ENCODE measurements around the gene IPCEF1. TPM values are rescaled to one million over a fixed set of nuclear protein-coding genes. Genes with fewer than 3 reads are reported as not detected.

Gene IPCEF1
- total and polyA plus RNA-seq, 4 donors, result 0.46 to 2.8 (median 1.3) TPM

DNA sequence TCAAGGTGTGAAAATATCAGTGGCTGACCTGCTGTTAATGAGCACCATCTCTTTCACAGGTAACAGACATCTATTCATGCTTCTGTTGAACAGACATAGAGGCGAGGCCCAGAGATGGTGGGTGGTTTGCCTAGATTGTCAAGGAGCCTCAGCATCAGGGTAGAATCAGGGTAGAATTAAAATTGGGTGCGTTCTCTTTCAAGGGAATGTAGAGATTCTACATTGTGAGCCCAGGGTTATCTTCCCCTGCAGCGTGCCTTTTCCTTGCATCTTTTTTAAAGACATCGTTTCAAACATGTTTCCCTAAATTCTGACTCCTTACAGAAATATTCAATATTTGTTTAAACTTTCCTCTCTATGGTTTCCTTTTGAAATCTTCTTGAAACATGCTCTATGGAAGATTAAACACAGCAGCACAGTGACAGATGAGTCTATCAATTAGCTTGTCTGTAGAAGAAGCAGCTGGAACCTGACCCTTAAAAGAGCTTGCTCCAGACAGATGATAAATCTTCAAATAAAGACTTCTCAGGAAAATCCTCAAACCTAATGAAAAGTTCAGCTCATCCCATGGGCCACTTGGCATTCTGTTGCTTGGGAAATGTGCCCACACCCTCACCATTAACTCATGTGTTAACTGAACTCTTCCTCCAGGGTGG lies 119.8 kb downstream of the IPCEF1 start:
- no peak overlapping the region for H3K27ac ChIP-seq (ENCODE audit: low read depth in 1 of 2, low read length in 2 of 2)
- no peak overlapping the region for H3K4me3 ChIP-seq (ENCODE audit: low read depth in 1 of 3, low read length in 3 of 3)
- DNase-seq (ENCODE audit: low spot score), result no peak
- TF ChIP-seq, protein P1, sequence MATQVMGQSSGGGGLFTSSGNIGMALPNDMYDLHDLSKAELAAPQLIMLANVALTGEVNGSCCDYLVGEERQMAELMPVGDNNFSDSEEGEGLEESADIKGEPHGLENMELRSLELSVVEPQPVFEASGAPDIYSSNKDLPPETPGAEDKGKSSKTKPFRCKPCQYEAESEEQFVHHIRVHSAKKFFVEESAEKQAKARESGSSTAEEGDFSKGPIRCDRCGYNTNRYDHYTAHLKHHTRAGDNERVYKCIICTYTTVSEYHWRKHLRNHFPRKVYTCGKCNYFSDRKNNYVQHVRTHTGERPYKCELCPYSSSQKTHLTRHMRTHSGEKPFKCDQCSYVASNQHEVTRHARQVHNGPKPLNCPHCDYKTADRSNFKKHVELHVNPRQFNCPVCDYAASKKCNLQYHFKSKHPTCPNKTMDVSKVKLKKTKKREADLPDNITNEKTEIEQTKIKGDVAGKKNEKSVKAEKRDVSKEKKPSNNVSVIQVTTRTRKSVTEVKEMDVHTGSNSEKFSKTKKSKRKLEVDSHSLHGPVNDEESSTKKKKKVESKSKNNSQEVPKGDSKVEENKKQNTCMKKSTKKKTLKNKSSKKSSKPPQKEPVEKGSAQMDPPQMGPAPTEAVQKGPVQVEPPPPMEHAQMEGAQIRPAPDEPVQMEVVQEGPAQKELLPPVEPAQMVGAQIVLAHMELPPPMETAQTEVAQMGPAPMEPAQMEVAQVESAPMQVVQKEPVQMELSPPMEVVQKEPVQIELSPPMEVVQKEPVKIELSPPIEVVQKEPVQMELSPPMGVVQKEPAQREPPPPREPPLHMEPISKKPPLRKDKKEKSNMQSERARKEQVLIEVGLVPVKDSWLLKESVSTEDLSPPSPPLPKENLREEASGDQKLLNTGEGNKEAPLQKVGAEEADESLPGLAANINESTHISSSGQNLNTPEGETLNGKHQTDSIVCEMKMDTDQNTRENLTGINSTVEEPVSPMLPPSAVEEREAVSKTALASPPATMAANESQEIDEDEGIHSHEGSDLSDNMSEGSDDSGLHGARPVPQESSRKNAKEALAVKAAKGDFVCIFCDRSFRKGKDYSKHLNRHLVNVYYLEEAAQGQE (IDR thresholded peaks at IDR 0.05), result no peak
- no peak for TF ChIP-seq FOXA1 (IDR thresholded peaks at IDR 0.05)
- TF ChIP-seq JUND (IDR thresholded peaks at IDR 0.05), result no peak
- no peak for TF ChIP-seq EGR1 (IDR thresholded peaks at IDR 0.05; ENCODE audit: low read depth in 2 of 2)
- TF ChIP-seq, protein P2, sequence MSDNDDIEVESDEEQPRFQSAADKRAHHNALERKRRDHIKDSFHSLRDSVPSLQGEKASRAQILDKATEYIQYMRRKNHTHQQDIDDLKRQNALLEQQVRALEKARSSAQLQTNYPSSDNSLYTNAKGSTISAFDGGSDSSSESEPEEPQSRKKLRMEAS (IDR thresholded peaks at IDR 0.05), result no peak
- no peak for TF ChIP-seq NR2F2 (IDR thresholded peaks at IDR 0.05)
- TF ChIP-seq, protein P3, sequence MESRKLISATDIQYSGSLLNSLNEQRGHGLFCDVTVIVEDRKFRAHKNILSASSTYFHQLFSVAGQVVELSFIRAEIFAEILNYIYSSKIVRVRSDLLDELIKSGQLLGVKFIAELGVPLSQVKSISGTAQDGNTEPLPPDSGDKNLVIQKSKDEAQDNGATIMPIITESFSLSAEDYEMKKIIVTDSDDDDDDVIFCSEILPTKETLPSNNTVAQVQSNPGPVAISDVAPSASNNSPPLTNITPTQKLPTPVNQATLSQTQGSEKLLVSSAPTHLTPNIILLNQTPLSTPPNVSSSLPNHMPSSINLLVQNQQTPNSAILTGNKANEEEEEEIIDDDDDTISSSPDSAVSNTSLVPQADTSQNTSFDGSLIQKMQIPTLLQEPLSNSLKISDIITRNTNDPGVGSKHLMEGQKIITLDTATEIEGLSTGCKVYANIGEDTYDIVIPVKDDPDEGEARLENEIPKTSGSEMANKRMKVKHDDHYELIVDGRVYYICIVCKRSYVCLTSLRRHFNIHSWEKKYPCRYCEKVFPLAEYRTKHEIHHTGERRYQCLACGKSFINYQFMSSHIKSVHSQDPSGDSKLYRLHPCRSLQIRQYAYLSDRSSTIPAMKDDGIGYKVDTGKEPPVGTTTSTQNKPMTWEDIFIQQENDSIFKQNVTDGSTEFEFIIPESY (IDR thresholded peaks at IDR 0.05), result no peak
- no peak for TF ChIP-seq TAF1 (conservative IDR thresholded peaks at IDR 0.05)
- 85% methylated on average over 4 of the region's 4 CpGs for WGBS
- H3K9ac ChIP-seq (ENCODE audit: low read depth in 1 of 2, low read length in 2 of 2), result no peak overlapping the region
- H3K27me3 ChIP-seq (ENCODE audit: control insufficient read depth in 4 of 4, insufficient read depth in 4 of 4, low read length in 3 of 4), result no peaks in the 10 kb centered on the region
- H3K9me3 ChIP-seq (ENCODE audit: control insufficient read depth in 4 of 4, low read length in 3 of 4), result no peaks in the 10 kb centered on the region
- no peaks in the 10 kb centered on the region for H3K36me3 ChIP-seq (ENCODE audit: control insufficient read depth in 4 of 4, insufficient read depth in 3 of 4, low read depth in 1 of 4, low read length in 3 of 4)
- H3K4me1 ChIP-seq (ENCODE audit: control insufficient read depth in 4 of 4, insufficient read depth in 4 of 4, low read length in 3 of 4), result no peaks in the 10 kb centered on the region

DNA sequence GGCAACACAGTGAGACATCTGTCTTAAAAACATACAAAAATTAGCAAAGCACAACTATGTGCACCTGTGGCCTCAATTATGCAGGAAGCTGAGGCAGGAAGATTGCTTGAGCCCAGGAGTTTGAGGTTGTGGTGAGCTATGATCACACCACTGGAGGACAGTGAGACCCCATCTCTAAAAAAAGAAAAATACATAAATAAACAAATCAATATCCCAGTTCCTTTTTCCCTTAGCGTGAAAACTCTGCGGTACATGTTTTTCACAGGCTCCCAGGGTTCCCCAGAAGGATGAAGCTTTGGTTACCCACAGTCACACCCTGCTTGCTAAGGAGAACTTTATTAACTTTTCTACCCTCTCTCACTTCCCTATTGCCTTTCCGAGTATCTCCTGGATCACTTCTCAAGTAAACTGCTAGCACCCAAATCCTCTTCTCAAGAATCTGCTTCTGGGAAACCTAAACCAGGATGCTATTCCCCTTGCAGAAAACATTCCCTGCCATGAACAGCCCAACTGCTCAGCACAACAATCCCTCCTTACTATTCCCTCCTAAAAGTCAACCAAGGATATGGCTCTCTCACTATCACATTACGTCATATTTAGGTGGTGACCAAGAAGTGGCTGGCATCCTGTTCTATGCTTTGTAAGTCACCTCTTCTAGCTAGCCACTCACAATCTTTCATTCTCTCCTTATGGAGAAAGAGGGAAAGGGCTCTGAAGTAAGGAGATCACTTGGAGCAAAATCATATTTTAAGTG lies 122.4 kb downstream of the IPCEF1 start:
- no peaks in the 10 kb centered on the region for H3K27me3 ChIP-seq (ENCODE audit: control insufficient read depth in 4 of 4, insufficient read depth in 4 of 4, low read length in 3 of 4)
- H3K9ac ChIP-seq (ENCODE audit: low read depth in 1 of 2, low read length in 2 of 2), result no peak overlapping the region
- peaks cover 0 to 3% (median 0%) of the 10 kb centered on the region in 4 donors for H3K4me1 ChIP-seq (ENCODE audit: control insufficient read depth in 4 of 4, insufficient read depth in 4 of 4, low read length in 3 of 4)
- 88% methylated on average over 4 of the region's 4 CpGs for WGBS
- TF ChIP-seq YY1 (IDR thresholded peaks at IDR 0.05) (no peak), RAD21 (IDR thresholded peaks at IDR 0.05) (no peak), FOXA1 (IDR thresholded peaks at IDR 0.05) (no peak), JUND (IDR thresholded peaks at IDR 0.05) (no peak), RXRA (IDR thresholded peaks at IDR 0.05) (no peak), NR2F2 (IDR thresholded peaks at IDR 0.05) (no peak), HNF4A (conservative IDR thresholded peaks at IDR 0.05) (no peak)
- TF ChIP-seq, protein P4, sequence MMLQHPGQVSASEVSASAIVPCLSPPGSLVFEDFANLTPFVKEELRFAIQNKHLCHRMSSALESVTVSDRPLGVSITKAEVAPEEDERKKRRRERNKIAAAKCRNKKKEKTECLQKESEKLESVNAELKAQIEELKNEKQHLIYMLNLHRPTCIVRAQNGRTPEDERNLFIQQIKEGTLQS (IDR thresholded peaks at IDR 0.05), result no peak
- TF ChIP-seq, protein P2 (IDR thresholded peaks at IDR 0.05), result no peak
- TF ChIP-seq, protein P5, sequence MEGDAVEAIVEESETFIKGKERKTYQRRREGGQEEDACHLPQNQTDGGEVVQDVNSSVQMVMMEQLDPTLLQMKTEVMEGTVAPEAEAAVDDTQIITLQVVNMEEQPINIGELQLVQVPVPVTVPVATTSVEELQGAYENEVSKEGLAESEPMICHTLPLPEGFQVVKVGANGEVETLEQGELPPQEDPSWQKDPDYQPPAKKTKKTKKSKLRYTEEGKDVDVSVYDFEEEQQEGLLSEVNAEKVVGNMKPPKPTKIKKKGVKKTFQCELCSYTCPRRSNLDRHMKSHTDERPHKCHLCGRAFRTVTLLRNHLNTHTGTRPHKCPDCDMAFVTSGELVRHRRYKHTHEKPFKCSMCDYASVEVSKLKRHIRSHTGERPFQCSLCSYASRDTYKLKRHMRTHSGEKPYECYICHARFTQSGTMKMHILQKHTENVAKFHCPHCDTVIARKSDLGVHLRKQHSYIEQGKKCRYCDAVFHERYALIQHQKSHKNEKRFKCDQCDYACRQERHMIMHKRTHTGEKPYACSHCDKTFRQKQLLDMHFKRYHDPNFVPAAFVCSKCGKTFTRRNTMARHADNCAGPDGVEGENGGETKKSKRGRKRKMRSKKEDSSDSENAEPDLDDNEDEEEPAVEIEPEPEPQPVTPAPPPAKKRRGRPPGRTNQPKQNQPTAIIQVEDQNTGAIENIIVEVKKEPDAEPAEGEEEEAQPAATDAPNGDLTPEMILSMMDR (IDR thresholded peaks at IDR 0.05; ENCODE audit: low read depth, low read length, missing input control), result no peak
- no peak overlapping the region for H3K27ac ChIP-seq (ENCODE audit: low read depth in 1 of 2, low read length in 2 of 2)
- H3K9me3 ChIP-seq (ENCODE audit: control insufficient read depth in 4 of 4, low read length in 3 of 4), result no peaks in the 10 kb centered on the region
- H3K36me3 ChIP-seq (ENCODE audit: control insufficient read depth in 4 of 4, insufficient read depth in 3 of 4, low read depth in 1 of 4, low read length in 3 of 4), result no peaks in the 10 kb centered on the region
- no peak for DNase-seq (ENCODE audit: low spot score)
- no peak overlapping the region for H3K4me3 ChIP-seq (ENCODE audit: low read depth in 1 of 3, low read length in 3 of 3)

Measured in liver (tissue), 9 donors.